ENCODE measurements around the gene KIAA0586.

GRCh38 chr14:58414845-58415244, 12.7 kb upstream of the KIAA0586 start:
- no peak for TF ChIP-seq CTCF (IDR thresholded peaks at IDR 0.05; ENCODE audit: low read length)
- no peak for TF ChIP-seq EZH2 (optimal IDR thresholded peaks at IDR 0.05; ENCODE audit: low read depth, low read length)
